Liver (tissue), 3 donors: ENCODE measurements around the gene CDK19.

Experiments used
- EGR1 ChIP-seq, 2 donors: IDR thresholded peaks; 2 replicates each; pipeline ENCODE4 v1.6.1; 2016 to 2018; ENCODE audit warnings: antibody characterized with exemption in 2 of 2, low read depth in 2 of 2
- FOXA1 ChIP-seq: IDR thresholded peaks from 2 replicates; pipeline ENCODE4 v1.6.1; 2016; ENCODE audit warnings: antibody characterized with exemption
- GABPA ChIP-seq, 2 donors: IDR thresholded peaks in 1 of 2; conservative IDR thresholded peaks in 1 of 2; 2 replicates each; pipeline ENCODE4 v1.6.1; 2016; ENCODE audit warnings: antibody characterized with exemption in 2 of 2, mild to moderate bottlenecking in 1 of 2, moderate library complexity in 1 of 2
- HNF4A ChIP-seq, 2 donors: conservative IDR thresholded peaks; 2 replicates each; pipeline ENCODE4 v1.6.1; 2016; ENCODE audit warnings: antibody characterized with exemption in 2 of 2, mild to moderate bottlenecking in 2 of 2
- RAD21 ChIP-seq, 2 donors: IDR thresholded peaks; 2 replicates each; pipeline ENCODE4 v1.6.1; 2016; ENCODE audit warnings: antibody characterized with exemption in 2 of 2, mild to moderate bottlenecking in 2 of 2
- RXRA ChIP-seq, 2 donors: IDR thresholded peaks; 2 replicates each; pipeline ENCODE4 v1.6.1; 2017 to 2018; ENCODE audit warnings: antibody characterized with exemption in 2 of 2, mild to moderate bottlenecking in 1 of 2
- TAF1 ChIP-seq: conservative IDR thresholded peaks from 2 replicates; pipeline ENCODE4 v1.6.1; 2016; ENCODE audit warnings: antibody characterized with exemption, mild to moderate bottlenecking
- TF ChIP-seq, protein P1 (sequence below): IDR thresholded peaks from 2 replicates; pipeline ENCODE4 v1.6.1; 2016; ENCODE audit warnings: antibody characterized with exemption, mild to moderate bottlenecking
- TF ChIP-seq, protein P2 (sequence below): IDR thresholded peaks from 2 replicates; pipeline ENCODE4 v1.6.1; 2016; ENCODE audit warnings: antibody characterized with exemption
- TF ChIP-seq, protein P3 (sequence below): fragments of 150-350 bp; IDR thresholded peaks from 2 replicates; pipeline ENCODE4 v1.5.1; 2017; ENCODE audit warnings: improper control_type of control experiment, low read depth, low read length; ENCODE audit not compliant: missing input control
- TF ChIP-seq, protein P4 (sequence below): IDR thresholded peaks from 2 replicates; pipeline ENCODE4 v1.6.1; 2016; ENCODE audit warnings: antibody characterized with exemption
- TF ChIP-seq, protein P5 (sequence below): IDR thresholded peaks from 2 replicates; pipeline ENCODE4 v1.6.1; 2016; ENCODE audit warnings: antibody characterized with exemption
- donor health status: healthy.
- donor health status: healthy.

DNA sequence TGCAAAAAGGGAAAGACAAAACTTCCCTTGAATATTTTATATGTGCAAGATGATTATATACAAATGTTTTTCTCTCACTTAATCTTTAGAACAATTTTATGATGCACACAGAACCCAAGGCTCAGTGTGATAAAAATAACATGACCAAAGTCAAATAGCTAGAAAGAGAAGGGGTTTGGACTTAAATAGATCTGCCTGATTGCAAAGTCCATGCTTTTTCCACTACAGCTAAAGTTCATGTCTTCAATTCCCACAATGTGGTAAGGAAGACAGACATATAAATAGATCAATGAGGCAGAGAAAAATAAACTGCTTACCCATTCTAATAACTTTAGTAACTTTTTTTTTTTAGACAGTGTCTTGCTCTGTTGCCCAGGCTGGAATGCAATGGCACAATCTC, 143.8 kb downstream of the CDK19 start:
- TF ChIP-seq GABPA (IDR thresholded peaks at IDR 0.05 in 1 of 2, conservative IDR thresholded peaks at IDR 0.05 in 1 of 2) (no peak), FOXA1 (no peak), RAD21 (IDR thresholded peaks at IDR 0.05) (no peak), TAF1 (no peak), HNF4A (conservative IDR thresholded peaks at IDR 0.05) (peak; percentile 69 to 70), EGR1 (IDR thresholded peaks at IDR 0.05; ENCODE audit: low read depth in 2 of 2) (no peak), RXRA (IDR thresholded peaks at IDR 0.05) (peak; percentile 15 to 36)
- TF ChIP-seq, protein P1, sequence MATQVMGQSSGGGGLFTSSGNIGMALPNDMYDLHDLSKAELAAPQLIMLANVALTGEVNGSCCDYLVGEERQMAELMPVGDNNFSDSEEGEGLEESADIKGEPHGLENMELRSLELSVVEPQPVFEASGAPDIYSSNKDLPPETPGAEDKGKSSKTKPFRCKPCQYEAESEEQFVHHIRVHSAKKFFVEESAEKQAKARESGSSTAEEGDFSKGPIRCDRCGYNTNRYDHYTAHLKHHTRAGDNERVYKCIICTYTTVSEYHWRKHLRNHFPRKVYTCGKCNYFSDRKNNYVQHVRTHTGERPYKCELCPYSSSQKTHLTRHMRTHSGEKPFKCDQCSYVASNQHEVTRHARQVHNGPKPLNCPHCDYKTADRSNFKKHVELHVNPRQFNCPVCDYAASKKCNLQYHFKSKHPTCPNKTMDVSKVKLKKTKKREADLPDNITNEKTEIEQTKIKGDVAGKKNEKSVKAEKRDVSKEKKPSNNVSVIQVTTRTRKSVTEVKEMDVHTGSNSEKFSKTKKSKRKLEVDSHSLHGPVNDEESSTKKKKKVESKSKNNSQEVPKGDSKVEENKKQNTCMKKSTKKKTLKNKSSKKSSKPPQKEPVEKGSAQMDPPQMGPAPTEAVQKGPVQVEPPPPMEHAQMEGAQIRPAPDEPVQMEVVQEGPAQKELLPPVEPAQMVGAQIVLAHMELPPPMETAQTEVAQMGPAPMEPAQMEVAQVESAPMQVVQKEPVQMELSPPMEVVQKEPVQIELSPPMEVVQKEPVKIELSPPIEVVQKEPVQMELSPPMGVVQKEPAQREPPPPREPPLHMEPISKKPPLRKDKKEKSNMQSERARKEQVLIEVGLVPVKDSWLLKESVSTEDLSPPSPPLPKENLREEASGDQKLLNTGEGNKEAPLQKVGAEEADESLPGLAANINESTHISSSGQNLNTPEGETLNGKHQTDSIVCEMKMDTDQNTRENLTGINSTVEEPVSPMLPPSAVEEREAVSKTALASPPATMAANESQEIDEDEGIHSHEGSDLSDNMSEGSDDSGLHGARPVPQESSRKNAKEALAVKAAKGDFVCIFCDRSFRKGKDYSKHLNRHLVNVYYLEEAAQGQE = no peak
- TF ChIP-seq, protein P2, sequence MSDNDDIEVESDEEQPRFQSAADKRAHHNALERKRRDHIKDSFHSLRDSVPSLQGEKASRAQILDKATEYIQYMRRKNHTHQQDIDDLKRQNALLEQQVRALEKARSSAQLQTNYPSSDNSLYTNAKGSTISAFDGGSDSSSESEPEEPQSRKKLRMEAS = no peak
- TF ChIP-seq, protein P3, sequence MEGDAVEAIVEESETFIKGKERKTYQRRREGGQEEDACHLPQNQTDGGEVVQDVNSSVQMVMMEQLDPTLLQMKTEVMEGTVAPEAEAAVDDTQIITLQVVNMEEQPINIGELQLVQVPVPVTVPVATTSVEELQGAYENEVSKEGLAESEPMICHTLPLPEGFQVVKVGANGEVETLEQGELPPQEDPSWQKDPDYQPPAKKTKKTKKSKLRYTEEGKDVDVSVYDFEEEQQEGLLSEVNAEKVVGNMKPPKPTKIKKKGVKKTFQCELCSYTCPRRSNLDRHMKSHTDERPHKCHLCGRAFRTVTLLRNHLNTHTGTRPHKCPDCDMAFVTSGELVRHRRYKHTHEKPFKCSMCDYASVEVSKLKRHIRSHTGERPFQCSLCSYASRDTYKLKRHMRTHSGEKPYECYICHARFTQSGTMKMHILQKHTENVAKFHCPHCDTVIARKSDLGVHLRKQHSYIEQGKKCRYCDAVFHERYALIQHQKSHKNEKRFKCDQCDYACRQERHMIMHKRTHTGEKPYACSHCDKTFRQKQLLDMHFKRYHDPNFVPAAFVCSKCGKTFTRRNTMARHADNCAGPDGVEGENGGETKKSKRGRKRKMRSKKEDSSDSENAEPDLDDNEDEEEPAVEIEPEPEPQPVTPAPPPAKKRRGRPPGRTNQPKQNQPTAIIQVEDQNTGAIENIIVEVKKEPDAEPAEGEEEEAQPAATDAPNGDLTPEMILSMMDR = no peak
- TF ChIP-seq, protein P4, sequence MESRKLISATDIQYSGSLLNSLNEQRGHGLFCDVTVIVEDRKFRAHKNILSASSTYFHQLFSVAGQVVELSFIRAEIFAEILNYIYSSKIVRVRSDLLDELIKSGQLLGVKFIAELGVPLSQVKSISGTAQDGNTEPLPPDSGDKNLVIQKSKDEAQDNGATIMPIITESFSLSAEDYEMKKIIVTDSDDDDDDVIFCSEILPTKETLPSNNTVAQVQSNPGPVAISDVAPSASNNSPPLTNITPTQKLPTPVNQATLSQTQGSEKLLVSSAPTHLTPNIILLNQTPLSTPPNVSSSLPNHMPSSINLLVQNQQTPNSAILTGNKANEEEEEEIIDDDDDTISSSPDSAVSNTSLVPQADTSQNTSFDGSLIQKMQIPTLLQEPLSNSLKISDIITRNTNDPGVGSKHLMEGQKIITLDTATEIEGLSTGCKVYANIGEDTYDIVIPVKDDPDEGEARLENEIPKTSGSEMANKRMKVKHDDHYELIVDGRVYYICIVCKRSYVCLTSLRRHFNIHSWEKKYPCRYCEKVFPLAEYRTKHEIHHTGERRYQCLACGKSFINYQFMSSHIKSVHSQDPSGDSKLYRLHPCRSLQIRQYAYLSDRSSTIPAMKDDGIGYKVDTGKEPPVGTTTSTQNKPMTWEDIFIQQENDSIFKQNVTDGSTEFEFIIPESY = no peak
- TF ChIP-seq, protein P5, sequence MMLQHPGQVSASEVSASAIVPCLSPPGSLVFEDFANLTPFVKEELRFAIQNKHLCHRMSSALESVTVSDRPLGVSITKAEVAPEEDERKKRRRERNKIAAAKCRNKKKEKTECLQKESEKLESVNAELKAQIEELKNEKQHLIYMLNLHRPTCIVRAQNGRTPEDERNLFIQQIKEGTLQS = no peak
